Brain microvascular endothelial cell (primary cell): ENCODE measurements around the gene TXNRD2.

ENCODE experiments used
- DNase-seq: peaks from one replicate; pipeline ENCODE4 v3.0.0-alpha.2; 2020
- H3K27ac ChIP-seq: fragments of 250-450 bp; sonication (Bioruptor Pico); 2 replicates; pipeline ENCODE4 v1.5.1; 2020; ENCODE audit warnings: mild to moderate bottlenecking, moderate library complexity
- H3K27me3 ChIP-seq: fragments of 250-450 bp; sonication (Bioruptor Pico); replicated peaks from 2 replicates; pipeline ENCODE4 v1.5.1; 2020; ENCODE audit warnings: mild to moderate bottlenecking
- H3K36me3 ChIP-seq: fragments of 250-450 bp; sonication (Bioruptor Pico); replicated peaks from 2 replicates; pipeline ENCODE4 v1.5.1; 2020; ENCODE audit warnings: mild to moderate bottlenecking
- H3K4me3 ChIP-seq: 2 replicates; pipeline ENCODE4 v1.5.1; 2011; ENCODE audit warnings: low read depth, mild to moderate bottlenecking, control low read depth, low read length, moderate library complexity
- in situ Hi-C: cut with HindIII; loops from 2 replicates; pipeline ENCODE4 v1.10.0; 2017; ENCODE audit warnings: low sequenced_read_pairs, low pct_ligation_motif_present
- TF ChIP-seq, protein P1 (sequence below): IDR thresholded peaks from 2 replicates; pipeline ENCODE4 v1.5.1; 2011; ENCODE audit warnings: low read depth, mild to moderate bottlenecking, moderate library complexity, low read length, control low read depth, inconsistent platforms; ENCODE audit errors: missing control alignments

TXNRD2 gene

DNA sequence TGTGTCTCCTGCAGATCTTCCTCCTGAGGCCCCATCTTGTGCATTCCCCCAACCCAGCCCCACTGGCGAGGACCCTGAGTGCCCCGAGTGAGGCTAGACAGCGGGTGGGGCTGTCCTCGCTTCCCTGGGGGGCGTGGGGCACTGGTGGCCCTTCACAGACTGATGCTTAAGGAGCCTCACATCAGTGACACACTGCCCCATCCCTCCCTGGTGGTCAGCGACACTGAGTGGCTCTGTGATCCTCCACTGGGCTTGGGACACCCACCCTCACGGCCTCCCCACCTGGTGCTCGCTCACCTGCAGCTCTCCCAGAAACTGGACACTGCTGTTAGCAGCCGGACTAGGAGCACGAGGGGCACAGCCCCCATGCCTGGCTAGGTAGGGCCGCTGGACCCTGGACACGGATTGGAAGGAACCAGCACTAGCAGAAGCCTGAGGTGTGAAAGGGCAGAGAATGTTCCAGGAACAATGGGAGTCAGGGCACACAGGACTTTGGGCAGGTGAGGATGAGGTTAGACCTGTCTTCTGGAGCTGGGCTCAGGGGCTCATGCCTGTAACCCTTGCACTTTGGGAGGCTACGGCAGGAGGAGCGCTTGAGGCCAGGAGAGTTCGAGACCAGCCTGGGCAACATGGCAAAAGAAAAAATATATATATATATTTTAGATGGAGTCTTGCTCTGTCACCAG is 23.2 kb upstream of the TXNRD2 start:
- H3K27ac ChIP-seq: no peak overlapping the region
- DNase-seq: no peak
- peaks cover 37% of the 10 kb centered on the region for H3K36me3 ChIP-seq
- in situ Hi-C loops: no loop called here
- no peaks in the 10 kb centered on the region for H3K27me3 ChIP-seq
- TF ChIP-seq, protein P1, sequence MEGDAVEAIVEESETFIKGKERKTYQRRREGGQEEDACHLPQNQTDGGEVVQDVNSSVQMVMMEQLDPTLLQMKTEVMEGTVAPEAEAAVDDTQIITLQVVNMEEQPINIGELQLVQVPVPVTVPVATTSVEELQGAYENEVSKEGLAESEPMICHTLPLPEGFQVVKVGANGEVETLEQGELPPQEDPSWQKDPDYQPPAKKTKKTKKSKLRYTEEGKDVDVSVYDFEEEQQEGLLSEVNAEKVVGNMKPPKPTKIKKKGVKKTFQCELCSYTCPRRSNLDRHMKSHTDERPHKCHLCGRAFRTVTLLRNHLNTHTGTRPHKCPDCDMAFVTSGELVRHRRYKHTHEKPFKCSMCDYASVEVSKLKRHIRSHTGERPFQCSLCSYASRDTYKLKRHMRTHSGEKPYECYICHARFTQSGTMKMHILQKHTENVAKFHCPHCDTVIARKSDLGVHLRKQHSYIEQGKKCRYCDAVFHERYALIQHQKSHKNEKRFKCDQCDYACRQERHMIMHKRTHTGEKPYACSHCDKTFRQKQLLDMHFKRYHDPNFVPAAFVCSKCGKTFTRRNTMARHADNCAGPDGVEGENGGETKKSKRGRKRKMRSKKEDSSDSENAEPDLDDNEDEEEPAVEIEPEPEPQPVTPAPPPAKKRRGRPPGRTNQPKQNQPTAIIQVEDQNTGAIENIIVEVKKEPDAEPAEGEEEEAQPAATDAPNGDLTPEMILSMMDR: no peak
- H3K4me3 ChIP-seq: no peak overlapping the region

DNA sequence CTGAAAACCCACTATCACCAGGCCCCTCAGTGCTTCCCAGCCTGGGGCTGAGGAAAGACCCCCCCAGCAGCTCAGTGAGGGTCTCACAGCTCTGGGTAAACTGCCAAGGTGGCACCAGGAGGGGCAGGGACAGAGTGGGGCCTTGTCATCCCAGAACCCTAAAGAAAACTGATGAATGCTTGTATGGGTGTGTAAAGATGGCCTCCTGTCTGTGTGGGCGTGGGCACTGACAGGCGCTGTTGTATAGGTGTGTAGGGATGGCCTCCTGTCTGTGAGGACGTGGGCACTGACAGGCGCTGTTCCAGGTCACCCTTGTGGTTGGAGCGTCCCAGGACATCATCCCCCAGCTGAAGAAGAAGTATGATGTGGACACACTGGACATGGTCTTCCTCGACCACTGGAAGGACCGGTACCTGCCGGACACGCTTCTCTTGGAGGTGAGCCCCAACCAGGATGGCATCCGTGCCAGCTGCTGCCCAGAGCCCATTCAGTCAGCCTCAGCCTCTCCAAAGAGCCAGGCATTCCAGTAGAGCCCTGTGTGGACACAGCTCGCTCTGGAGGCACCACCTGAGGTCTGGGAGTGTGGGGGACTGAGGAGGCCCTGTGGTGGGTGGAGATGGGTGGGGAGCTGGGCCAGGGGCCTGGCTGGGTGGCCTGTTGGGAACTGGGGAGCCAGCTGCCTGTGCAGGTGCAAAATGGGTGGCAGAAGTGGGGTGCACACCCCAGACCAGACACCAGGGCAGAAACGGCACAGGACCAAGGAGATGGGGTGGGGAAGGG is 22.4 kb upstream of the TXNRD2 start:
- no peak for DNase-seq
- no peak overlapping the region for H3K4me3 ChIP-seq
- in situ Hi-C loops: no loop called here
- TF ChIP-seq, protein P1: no peak
- H3K36me3 ChIP-seq: peaks cover 35% of the 10 kb centered on the region
- H3K27me3 ChIP-seq: no peaks in the 10 kb centered on the region
- no peak overlapping the region for H3K27ac ChIP-seq

DNA sequence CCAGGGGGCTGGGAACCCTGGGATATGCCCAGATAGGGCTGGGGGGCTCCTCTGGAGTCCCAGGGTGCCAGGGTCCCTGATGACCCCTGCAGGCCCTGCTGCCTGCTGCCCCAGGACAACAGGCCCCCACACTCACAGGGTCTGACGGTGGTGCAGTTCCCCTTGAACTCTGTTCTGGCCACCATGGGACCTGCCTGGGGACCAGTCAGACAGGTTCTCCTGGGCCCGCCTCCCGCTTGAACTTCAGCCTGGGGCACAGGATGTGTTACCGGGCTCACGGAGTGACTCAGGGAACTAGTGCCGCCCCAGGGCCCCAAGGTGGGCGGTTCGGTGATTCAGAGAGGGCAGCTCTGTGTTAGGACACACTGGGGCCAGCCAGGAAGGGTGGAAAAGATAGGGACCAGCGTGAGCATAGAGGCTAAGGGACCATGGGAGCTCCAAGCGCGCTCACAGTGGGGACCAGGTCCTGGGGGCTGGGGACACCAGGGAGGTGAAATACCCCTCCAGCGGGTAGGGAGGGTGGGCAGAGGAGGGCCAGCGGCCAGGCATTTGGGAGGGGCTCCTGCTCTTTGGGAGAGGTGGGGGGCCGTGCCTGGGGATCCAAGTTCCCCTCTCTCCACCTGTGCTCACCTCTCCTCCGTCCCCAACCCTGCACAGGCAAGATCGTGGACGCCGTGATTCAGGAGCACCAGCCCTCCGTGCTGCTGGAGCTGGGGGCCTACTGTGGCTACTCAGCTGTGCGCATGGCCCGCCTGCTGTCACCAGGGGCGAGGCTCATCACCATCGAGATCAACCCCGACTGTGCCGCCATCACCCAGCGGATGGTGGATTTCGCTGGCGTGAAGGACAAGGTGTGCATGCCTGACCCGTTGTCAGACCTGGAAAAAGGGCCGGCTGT is 21.5 kb upstream of the TXNRD2 start:
- DNase-seq: peak; percentile 44
- in situ Hi-C loops: no loop called here
- peaks cover 28% of the 10 kb centered on the region for H3K36me3 ChIP-seq

DNA sequence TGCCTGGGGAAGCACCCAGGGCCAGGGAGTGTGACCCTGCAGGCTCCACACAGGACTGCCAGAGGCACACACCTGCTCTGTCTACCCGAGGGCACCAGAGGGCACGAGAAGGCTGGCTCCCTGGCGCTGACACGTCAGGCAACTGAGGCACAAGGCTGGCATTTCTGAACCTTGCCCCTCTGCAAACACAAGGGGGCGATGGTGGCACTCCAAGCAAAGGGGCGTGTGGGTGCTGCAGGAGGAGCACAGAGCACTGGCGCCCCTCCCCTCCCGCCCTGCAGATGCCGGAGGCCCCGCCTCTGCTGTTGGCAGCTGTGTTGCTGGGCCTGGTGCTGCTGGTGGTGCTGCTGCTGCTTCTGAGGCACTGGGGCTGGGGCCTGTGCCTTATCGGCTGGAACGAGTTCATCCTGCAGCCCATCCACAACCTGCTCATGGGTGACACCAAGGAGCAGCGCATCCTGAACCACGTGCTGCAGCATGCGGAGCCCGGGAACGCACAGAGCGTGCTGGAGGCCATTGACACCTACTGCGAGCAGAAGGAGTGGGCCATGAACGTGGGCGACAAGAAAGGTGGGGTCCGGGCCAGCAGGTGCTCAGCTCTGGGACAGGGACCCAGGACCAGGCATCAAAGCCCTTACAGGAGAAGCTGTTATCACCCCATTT is 20.8 kb upstream of the TXNRD2 start:
- Histone ChIP-seq H3K4me3 (no peak overlapping the region), H3K36me3 (peaks cover 20% of the 10 kb centered on the region), H3K27me3 (no peaks in the 10 kb centered on the region), H3K27ac (no peak overlapping the region)
- in situ Hi-C loops: no loop called here
- TF ChIP-seq, protein P1: peak; percentile 81
- DNase-seq: peak; percentile 68

More for the DNA sequence above, 21.5 kb upstream of the TXNRD2 start:
- TF ChIP-seq, protein P1: no peak
- Histone ChIP-seq H3K27ac (no peak overlapping the region), H3K27me3 (no peaks in the 10 kb centered on the region), H3K4me3 (no peak overlapping the region)

DNA sequence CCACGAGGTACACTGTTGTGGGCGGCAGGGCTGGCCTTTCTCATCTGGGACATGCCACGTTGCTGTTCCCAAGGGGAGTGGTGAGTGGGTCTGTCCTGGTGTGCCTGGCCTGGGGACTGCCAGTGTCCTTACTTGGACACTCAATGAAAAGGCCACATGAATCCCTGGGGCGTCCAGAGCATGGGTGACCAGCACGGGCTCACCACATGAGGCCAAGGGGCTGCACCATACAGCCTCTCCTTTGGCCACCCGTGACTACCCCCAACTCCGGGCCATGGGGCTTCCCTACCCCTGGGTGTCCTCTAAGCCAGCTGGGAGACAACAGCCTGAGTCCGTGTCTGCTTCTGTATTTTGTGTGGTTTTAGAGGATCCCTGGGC is 20.2 kb upstream of the TXNRD2 start:
- no peaks in the 10 kb centered on the region for H3K27me3 ChIP-seq
- H3K27ac ChIP-seq: no peak overlapping the region
- H3K4me3 ChIP-seq: no peak overlapping the region
- in situ Hi-C loops: no loop called here
- peaks cover 15% of the 10 kb centered on the region for H3K36me3 ChIP-seq
- DNase-seq: no peak
- TF ChIP-seq, protein P1: no peak
